ENCODE data around the gene CADM1. TPM values are rescaled to one million over a fixed set of nuclear protein-coding genes. Genes with fewer than 3 reads are reported as not detected.

Gene CADM1
- total and polyA plus RNA-seq, 2 donors from 2014 or later: 24.0 to 33.5 TPM

DNA sequence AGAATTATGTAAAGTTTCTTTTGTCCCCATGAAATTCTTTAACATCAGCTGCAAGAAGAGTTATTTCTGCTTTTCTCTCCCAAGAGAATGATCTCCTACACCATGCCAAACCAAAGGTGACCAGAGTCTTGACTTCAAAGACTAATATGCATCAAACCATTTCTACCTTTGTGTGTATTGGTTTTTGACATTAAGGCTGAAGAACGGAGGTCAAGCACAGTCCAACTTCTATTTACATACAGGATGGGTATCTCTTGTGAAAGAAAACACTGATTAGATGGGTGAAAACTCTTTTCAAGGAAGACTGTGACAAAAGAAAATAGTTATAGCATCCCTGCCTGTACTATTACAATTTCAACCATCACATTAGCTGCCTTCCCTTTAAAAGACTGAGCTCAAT is 256.3 kb downstream of the CADM1 start:
- intact Hi-C loops (cut with DNase I): no loop called here
- no peak for TF ChIP-seq CTCF (IDR thresholded peaks at IDR 0.05; ENCODE audit: borderline replicate concordance, extremely low read depth, insufficient read depth)
- FAIRE-seq (no peak), DNase-seq (no peak)
- Histone ChIP-seq H3K27ac (ENCODE audit: low read depth in 2 of 2, low read length in 2 of 2) (no peak overlapping the region), H3K27me3 (ENCODE audit: control insufficient read depth, insufficient read depth, low read length) (no peaks in the 10 kb centered on the region), H3K4me1 (ENCODE audit: control insufficient read depth in 2 of 3, insufficient read depth in 2 of 3, low read depth in 1 of 3, low read length in 3 of 3) (peaks cover 0 to 5% (median 0%) of the 10 kb centered on the region in 3 donors), H3K4me3 (ENCODE audit: low read length in 3 of 3) (no peak overlapping the region), H3K9me3 (ENCODE audit: control insufficient read depth in 2 of 3, insufficient read depth in 1 of 3, low read length in 3 of 3) (no peaks in the 10 kb centered on the region), H3K36me3 (ENCODE audit: control insufficient read depth in 2 of 3, insufficient read depth in 3 of 3, low read length in 3 of 3) (no peaks in the 10 kb centered on the region), H3K9ac (ENCODE audit: low read length in 3 of 3) (no peak overlapping the region)

- Histone ChIP-seq H3K27me3 (ENCODE audit: control insufficient read depth, insufficient read depth, low read length) (no peaks in the 10 kb centered on the region), H3K4me1 (ENCODE audit: control insufficient read depth in 2 of 3, insufficient read depth in 2 of 3, low read depth in 1 of 3, low read length in 3 of 3) (peaks cover 0 to 5% (median 0%) of the 10 kb centered on the region in 3 donors), H3K36me3 (ENCODE audit: control insufficient read depth in 2 of 3, insufficient read depth in 3 of 3, low read length in 3 of 3) (no peaks in the 10 kb centered on the region), H3K9me3 (ENCODE audit: control insufficient read depth in 2 of 3, insufficient read depth in 1 of 3, low read length in 3 of 3) (no peaks in the 10 kb centered on the region), H3K27ac (ENCODE audit: low read depth in 2 of 2, low read length in 2 of 2) (no peak overlapping the region), H3K9ac (ENCODE audit: low read length in 3 of 3) (no peak overlapping the region), H3K4me3 (ENCODE audit: low read length in 3 of 3) (no peak overlapping the region)
- FAIRE-seq: no peak
- intact Hi-C loops (cut with DNase I): no loop called here
- no peak for TF ChIP-seq CTCF (IDR thresholded peaks at IDR 0.05; ENCODE audit: borderline replicate concordance, extremely low read depth, insufficient read depth)
- DNase-seq: peak in 2 of 5 donors; percentile 57 to 66
Observed at GRCh38 chr11:115247361-115247760, 256.9 kb downstream of the CADM1 start.

- Histone ChIP-seq H3K27me3 (ENCODE audit: control insufficient read depth, insufficient read depth, low read length) (no peaks in the 10 kb centered on the region), H3K36me3 (ENCODE audit: control insufficient read depth in 2 of 3, insufficient read depth in 3 of 3, low read length in 3 of 3) (no peaks in the 10 kb centered on the region), H3K4me1 (ENCODE audit: control insufficient read depth in 2 of 3, insufficient read depth in 2 of 3, low read depth in 1 of 3, low read length in 3 of 3) (peaks cover 0 to 5% (median 0%) of the 10 kb centered on the region in 3 donors), H3K9ac (ENCODE audit: low read length in 3 of 3) (no peak overlapping the region), H3K9me3 (ENCODE audit: control insufficient read depth in 2 of 3, insufficient read depth in 1 of 3, low read length in 3 of 3) (no peaks in the 10 kb centered on the region), H3K27ac (ENCODE audit: low read depth in 2 of 2, low read length in 2 of 2) (no peak overlapping the region), H3K4me3 (ENCODE audit: low read length in 3 of 3) (no peak overlapping the region)
- FAIRE-seq: no peak
- no peak for DNase-seq
- intact Hi-C loops (cut with DNase I): no loop called here
- TF ChIP-seq CTCF (IDR thresholded peaks at IDR 0.05; ENCODE audit: borderline replicate concordance, extremely low read depth, insufficient read depth): no peak
Observed at GRCh38 chr11:115244758-115245157, 259.5 kb downstream of the CADM1 start.

- Histone ChIP-seq H3K4me3 (ENCODE audit: low read length in 3 of 3) (no peak overlapping the region), H3K9ac (ENCODE audit: low read length in 3 of 3) (no peak overlapping the region), H3K27ac (ENCODE audit: low read depth in 2 of 2, low read length in 2 of 2) (no peak overlapping the region), H3K27me3 (ENCODE audit: control insufficient read depth, insufficient read depth, low read length) (no peaks in the 10 kb centered on the region), H3K4me1 (ENCODE audit: control insufficient read depth in 2 of 3, insufficient read depth in 2 of 3, low read depth in 1 of 3, low read length in 3 of 3) (peaks cover 0 to 5% (median 0%) of the 10 kb centered on the region in 3 donors), H3K36me3 (ENCODE audit: control insufficient read depth in 2 of 3, insufficient read depth in 3 of 3, low read length in 3 of 3) (no peaks in the 10 kb centered on the region), H3K9me3 (ENCODE audit: control insufficient read depth in 2 of 3, insufficient read depth in 1 of 3, low read length in 3 of 3) (no peaks in the 10 kb centered on the region)
- intact Hi-C loops (cut with DNase I): no loop called here
- DNase-seq (no peak), FAIRE-seq (no peak)
- no peak for TF ChIP-seq CTCF (IDR thresholded peaks at IDR 0.05; ENCODE audit: borderline replicate concordance, extremely low read depth, insufficient read depth)
Observed at GRCh38 chr11:115244296-115244695, 259.9 kb downstream of the CADM1 start.
